ENCODE measurements around the gene NT5DC2.
A peak's percentile ranks its signal among the peaks of the same experiment; 100 is the strongest.
"Not testable (repeated sequence)": the region's sequence is repeated elsewhere in the genome, so short reads cannot be mapped to it uniquely, and the experiment has no call there.

NT5DC2 gene

GRCh38 chr3:52537165-52537620, 3.5 kb upstream of the NT5DC2 start:
- DNase-seq (ENCODE audit: low spot score) = no peak

- DNase-seq (ENCODE audit: low spot score) = peak; percentile 100
Measured at GRCh38 chr3:52536369-52537164, 2.9 kb upstream of the NT5DC2 start, which contains the start of gene UQCC5. Gene UQCC5, plus strand, starts transcription at chr3:52536605. Its CDS starts 151 bp downstream, at chr3:52536756.

GRCh38 chr3:52536112-52536368, 2.4 kb upstream of the NT5DC2 start:
- no peak for DNase-seq (ENCODE audit: low spot score)

GRCh38 chr3:52535411-52536111, 1.9 kb upstream of the NT5DC2 start:
- no peak for DNase-seq (ENCODE audit: low spot score)

GRCh38 chr3:52534281-52535183, 875 bp upstream of the NT5DC2 start:
- DNase-seq (ENCODE audit: low spot score) = peak; percentile 41

GRCh38 chr3:52532838-52533622, 627 bp downstream of the NT5DC2 start:
- peak; percentile 39 for DNase-seq (ENCODE audit: low spot score)

GRCh38 chr3:52532517-52532837, 1.2 kb downstream of the NT5DC2 start:
- DNase-seq (ENCODE audit: low spot score) = peak; percentile 15

- DNase-seq (ENCODE audit: low spot score) = no peak
Measured at GRCh38 chr3:52531860-52532516, 1.7 kb downstream of the NT5DC2 start.

GRCh38 chr3:52530918-52531826, 2.5 kb downstream of the NT5DC2 start:
- DNase-seq (ENCODE audit: low spot score) = no peak

GRCh38 chr3:52529376-52530333, 4.0 kb downstream of the NT5DC2 start:
- DNase-seq (ENCODE audit: low spot score) = no peak

- no peak for DNase-seq (ENCODE audit: low spot score)
Measured at GRCh38 chr3:52528586-52529375, 4.9 kb downstream of the NT5DC2 start.

- DNase-seq (ENCODE audit: low spot score) = no peak
Measured at GRCh38 chr3:52527732-52528585, 5.7 kb downstream of the NT5DC2 start.

- no peak for DNase-seq (ENCODE audit: low spot score)
Measured at GRCh38 chr3:52527039-52527731, 6.5 kb downstream of the NT5DC2 start.

GRCh38 chr3:52526671-52527038, 7.0 kb downstream of the NT5DC2 start:
- DNase-seq (ENCODE audit: low spot score) = not testable (repeated sequence)

GRCh38 chr3:52525680-52526561, 7.7 kb downstream of the NT5DC2 start:
- DNase-seq (ENCODE audit: low spot score) = no peak
